Common myeloid progenitor, CD34-positive (primary cell): ENCODE data around the gene DPYD.

Experiments
- CTCF ChIA-PET: fragments of 350-600 bp; sonication (Branson Sonifier 250); formaldehyde crosslinking; loops from one replicate; lab custom pipeline; 2021; ENCODE audit warnings: antibody characterized with exemption; lab: Charles Lee
- POLR2A ChIA-PET: fragments of 350-600 bp; sonication (Branson Sonifier 250); formaldehyde crosslinking; loops from one replicate; lab custom pipeline; 2021; ENCODE audit warnings: antibody characterized with exemption; lab: Charles Lee
- DNase-seq, 3 donors: peaks; one replicate each; pipeline versions ENCODE4 v3.0.0 to v3.0.0-alpha.2; 2013
- H3K27ac ChIP-seq, 2 experiments: 1 replicate in 1 of 2; 2 replicates in 1 of 2; pipeline ENCODE4 v1.7.0; 2013; ENCODE audit warnings: inconsistent platforms in 2 of 2, low read length in 2 of 2, mild to moderate bottlenecking in 2 of 2, low read depth in 1 of 2, moderate library complexity in 1 of 2; ENCODE audit not compliant: severe bottlenecking in 2 of 2, insufficient read depth in 1 of 2, poor library complexity in 1 of 2
- H3K27me3 ChIP-seq, 5 experiments: replicated peaks in 2 of 5; 1 replicate in 3 of 5; 2 replicates in 2 of 5; pipeline versions ENCODE4 v1.6.1 to v1.7.0; 2013; ENCODE audit warnings: low read length in 4 of 5, mild to moderate bottlenecking in 2 of 5, moderate library complexity in 2 of 5, inconsistent platforms in 1 of 5; ENCODE audit not compliant: insufficient read depth in 5 of 5, control insufficient read depth in 4 of 5
- H3K36me3 ChIP-seq, 4 experiments: 1 replicate in 2 of 4; 2 replicates in 2 of 4; pipeline versions ENCODE4 v1.6.1 to v1.7.0; 2013; ENCODE audit warnings: low read length in 3 of 4, control low read depth in 1 of 4, mild to moderate bottlenecking in 1 of 4; ENCODE audit not compliant: control insufficient read depth in 4 of 4, insufficient read depth in 4 of 4
- H3K4me1 ChIP-seq, 4 experiments: 1 replicate in 3 of 4; 2 replicates in 1 of 4; pipeline versions ENCODE4 v1.6.1 to v1.7.1; 2013; ENCODE audit warnings: low read length in 3 of 4, mild to moderate bottlenecking in 3 of 4, control low read depth in 1 of 4, inconsistent platforms in 1 of 4, moderate library complexity in 1 of 4; ENCODE audit not compliant: control insufficient read depth in 4 of 4, insufficient read depth in 4 of 4; ENCODE audit errors: control extremely low read depth in 1 of 4
- H3K4me3 ChIP-seq, 7 experiments: 1 replicate in 4 of 7; 2 replicates in 3 of 7; pipeline versions ENCODE4 v1.5.1 to v1.7.0; 2013; ENCODE audit warnings: mild to moderate bottlenecking in 7 of 7, low read length in 6 of 7, moderate library complexity in 6 of 7, inconsistent platforms in 2 of 7, low read depth in 2 of 7, control low read depth in 1 of 7; ENCODE audit not compliant: insufficient read depth in 4 of 7, control insufficient read depth in 1 of 7; ENCODE audit errors: extremely low read depth in 1 of 7
- H3K9me3 ChIP-seq, 5 experiments: 1 replicate in 4 of 5; 2 replicates in 1 of 5; pipeline versions ENCODE4 v1.6.1 to v1.7.1; 2013; ENCODE audit warnings: low read length in 4 of 5, mild to moderate bottlenecking in 2 of 5, inconsistent platforms in 1 of 5, low read depth in 1 of 5, moderate library complexity in 1 of 5; ENCODE audit not compliant: control insufficient read depth in 4 of 5, insufficient read depth in 2 of 5; ENCODE audit errors: control extremely low read depth in 1 of 5
- WGBS: methylation state at CpG from one replicate; pipeline ENCODE4 v1.1.5; 2013; ENCODE audit not compliant: insufficient coverage; 5-methylcytosine and 5-hydroxymethylcytosine counted together

DPYD gene

DNA sequence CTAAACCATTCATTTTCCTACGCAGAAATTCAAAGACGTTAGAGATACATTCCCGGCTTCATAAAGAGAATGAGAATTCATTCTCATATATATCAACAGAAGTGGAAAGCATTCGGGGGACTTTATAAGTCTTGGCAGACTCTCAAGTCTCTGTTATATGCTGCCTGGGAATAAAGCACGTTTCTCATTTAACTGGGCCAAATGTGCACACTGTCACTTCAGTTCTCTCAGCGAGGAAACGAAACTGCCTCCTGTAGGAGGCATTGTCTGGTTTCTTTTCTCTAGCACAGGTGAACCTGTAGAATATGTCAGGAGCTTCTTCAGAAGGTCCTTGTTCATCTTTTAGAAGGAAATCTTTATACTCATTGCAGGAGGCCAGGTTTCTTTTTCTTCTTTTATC is 831.7 kb downstream of the DPYD start:
- Histone ChIP-seq H3K27me3 (no peaks in the 10 kb centered on the region), H3K27ac (no peak overlapping the region), H3K4me3 (no peak overlapping the region), H3K36me3 (no peaks in the 10 kb centered on the region), H3K9me3 (no peaks in the 10 kb centered on the region), H3K4me1 (peaks cover 0 to 21% (median 0%) of the 10 kb centered on the region in 4 experiments)
- ChIA-PET CTCF (no interaction called here), POLR2A (no interaction called here)
- WGBS = 93% methylated on average over 7 of the region's 7 CpGs
- no peak for DNase-seq

DNA sequence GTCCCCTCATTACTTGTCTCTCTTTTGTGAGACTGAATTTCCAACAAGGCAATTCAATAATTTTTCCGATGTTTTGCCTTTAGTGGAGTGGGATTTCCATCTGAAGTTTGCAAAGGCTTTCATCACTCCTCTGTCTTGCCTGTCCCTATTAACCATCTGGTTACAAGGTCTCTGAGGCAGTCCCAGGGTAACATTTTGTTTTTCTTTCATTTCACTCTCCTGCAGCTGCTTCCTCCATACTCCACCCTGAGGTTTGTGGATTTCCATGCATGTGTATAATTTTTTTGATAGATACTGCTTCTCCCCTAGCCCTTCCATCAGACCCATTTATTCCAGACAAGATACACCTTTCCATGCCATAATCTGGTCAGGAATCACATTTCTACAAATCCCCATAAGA is 832.4 kb downstream of the DPYD start:
- 92% methylated on average over 1 of the region's 1 CpG for WGBS
- CTCF ChIA-PET = no interaction called here
- DNase-seq = peak in 2 of 3 donors; percentile 44 to 52
- no peaks in the 10 kb centered on the region for H3K9me3 ChIP-seq
- POLR2A ChIA-PET = no interaction called here
- peaks cover 0 to 21% (median 0%) of the 10 kb centered on the region in 4 experiments for H3K4me1 ChIP-seq
- H3K27me3 ChIP-seq = no peaks in the 10 kb centered on the region
- no peaks in the 10 kb centered on the region for H3K36me3 ChIP-seq
- no peak overlapping the region for H3K4me3 ChIP-seq
- no peak overlapping the region for H3K27ac ChIP-seq

- DNase-seq = no peak
- POLR2A ChIA-PET = no interaction called here
- no peak overlapping the region for H3K27ac ChIP-seq
- WGBS = no CpG with 5 or more reads among the region's 2 CpGs
- no peak overlapping the region for H3K4me3 ChIP-seq
- H3K9me3 ChIP-seq = no peaks in the 10 kb centered on the region
- H3K4me1 ChIP-seq = peaks cover 0 to 11% (median 0%) of the 10 kb centered on the region in 4 experiments
- H3K27me3 ChIP-seq = no peaks in the 10 kb centered on the region
- peaks cover 0 to 2% (median 0%) of the 10 kb centered on the region in 4 experiments for H3K36me3 ChIP-seq
- CTCF ChIA-PET = no interaction called here
These were observed 836.3 kb downstream of the DPYD start for GRCh38 chr1:97084546-97084945.

- DNase-seq = no peak
- Histone ChIP-seq H3K27me3 (no peaks in the 10 kb centered on the region), H3K9me3 (no peaks in the 10 kb centered on the region), H3K27ac (no peak overlapping the region), H3K36me3 (peaks cover 0 to 2% (median 0%) of the 10 kb centered on the region in 4 experiments), H3K4me1 (no peaks in the 10 kb centered on the region), H3K4me3 (no peak overlapping the region)
- 75% methylated on average over 4 of the region's 4 CpGs for WGBS
- CTCF ChIA-PET = no interaction called here
- POLR2A ChIA-PET = no interaction called here
These were observed 838.5 kb downstream of the DPYD start for GRCh38 chr1:97082160-97082848.

GRCh38 chr1:97078872-97079271 is 842.0 kb downstream of the DPYD start:
- DNase-seq = no peak
- Histone ChIP-seq H3K27me3 (no peaks in the 10 kb centered on the region), H3K36me3 (peaks cover 0 to 11% (median 2%) of the 10 kb centered on the region in 4 experiments), H3K4me1 (no peaks in the 10 kb centered on the region), H3K9me3 (no peaks in the 10 kb centered on the region), H3K27ac (no peak overlapping the region), H3K4me3 (no peak overlapping the region)
- 100% methylated on average over 2 of the region's 6 CpGs for WGBS
- ChIA-PET POLR2A (no interaction called here), CTCF (no interaction called here)

- Histone ChIP-seq H3K27me3 (no peaks in the 10 kb centered on the region), H3K36me3 (peaks cover 0 to 11% (median 2%) of the 10 kb centered on the region in 4 experiments), H3K4me3 (no peak overlapping the region), H3K4me1 (no peaks in the 10 kb centered on the region), H3K9me3 (no peaks in the 10 kb centered on the region), H3K27ac (no peak overlapping the region)
- ChIA-PET CTCF (no interaction called here), POLR2A (no interaction called here)
- no peak for DNase-seq
- no CpG with 5 or more reads among the region's 2 CpGs for WGBS
These were observed 843.6 kb downstream of the DPYD start for GRCh38 chr1:97077221-97077620.

GRCh38 chr1:97074771-97075170 is 846.1 kb downstream of the DPYD start:
- CTCF ChIA-PET = no interaction called here
- peaks cover 0 to 9% (median 2%) of the 10 kb centered on the region in 4 experiments for H3K36me3 ChIP-seq
- POLR2A ChIA-PET = no interaction called here

More at GRCh38 chr1:97074771-97075170, 846.1 kb downstream of the DPYD start:
- 100% methylated on average over 2 of the region's 2 CpGs for WGBS
- no peak overlapping the region for H3K27ac ChIP-seq
- no peaks in the 10 kb centered on the region for H3K4me1 ChIP-seq
- DNase-seq = no peak
- H3K9me3 ChIP-seq = no peaks in the 10 kb centered on the region
- no peak overlapping the region for H3K4me3 ChIP-seq
- no peaks in the 10 kb centered on the region for H3K27me3 ChIP-seq
